HepG2 (cell line): ENCODE results near the gene CTSA. TPM values are rescaled to one million over a fixed set of nuclear protein-coding genes. Genes with fewer than 3 reads are reported as not detected.

Source experiments
- BORCS8-MEF2B ChIP-seq: sonication (generic); formaldehyde crosslinking; IDR thresholded peaks from 2 replicates; pipeline ENCODE4 v1.8.0; 2022; ENCODE audit warnings: mild to moderate bottlenecking, missing genetic modification reagents
- DMAP1 ChIP-seq: IDR thresholded peaks from 2 replicates; pipeline ENCODE4 v1.6.1; 2016
- FOXP1 ChIP-seq, 2 experiments: fragments of 450-650 bp in 1 of 2; IDR thresholded peaks; 2 replicates each; pipeline ENCODE4 v1.6.1; 2017 to 2018; ENCODE audit warnings: antibody characterized with exemption in 1 of 2
- HIVEP1 ChIP-seq: sonication (generic); formaldehyde crosslinking; IDR thresholded peaks from 2 replicates; pipeline ENCODE4 v1.4.0; 2020; ENCODE audit warnings: mild to moderate bottlenecking, missing genetic modification reagents
- HOXA9 ChIP-seq: sonication (generic); formaldehyde crosslinking; IDR thresholded peaks from 2 replicates; pipeline ENCODE4 v1.8.1; 2022; ENCODE audit warnings: missing genetic modification reagents, mild to moderate bottlenecking, moderate library complexity, borderline replicate concordance
- MTA3 ChIP-seq: sonication (generic); formaldehyde crosslinking; IDR thresholded peaks from 2 replicates; pipeline ENCODE4 v1.4.0; 2020; ENCODE audit warnings: missing genetic modification reagents
- PCBP2 ChIP-seq: fragments of 200-400 bp; formaldehyde crosslinking; optimal IDR thresholded peaks from 2 replicates; pipeline ENCODE3; 2018; ENCODE audit warnings: low read length, low read depth; ENCODE audit not compliant: poor library complexity, severe bottlenecking
- RXRA ChIP-seq: sonication (generic); formaldehyde crosslinking; IDR thresholded peaks from 2 replicates; pipeline ENCODE4 v1.5.1; 2020; ENCODE audit warnings: missing genetic modification reagents
- SMC3 ChIP-seq: IDR thresholded peaks from 2 replicates; pipeline ENCODE4 v1.6.1; 2011; ENCODE audit warnings: low read length, improper control_type of control experiment
- SOX13 ChIP-seq, 3 experiments: fragments of 450-650 bp in 1 of 3; sonication (generic) in 1 of 3; formaldehyde crosslinking in 1 of 3; IDR thresholded peaks in 2 of 3; conservative IDR thresholded peaks in 1 of 3; 2 replicates each; pipeline versions ENCODE4 v1.5.0 to v1.6.1; 2016 to 2020; ENCODE audit warnings: antibody characterized with exemption in 1 of 3, mild to moderate bottlenecking in 1 of 3, missing compliant biosample characterization in 1 of 3, missing genetic modification reagents in 1 of 3, moderate library complexity in 1 of 3
- SUZ12 ChIP-seq: fragments of 150-350 bp; IDR thresholded peaks from 2 replicates; pipeline ENCODE4 v1.6.1; 2014; ENCODE audit warnings: low read depth, low read length
- ZNF136 ChIP-seq: sonication (generic); formaldehyde crosslinking; IDR thresholded peaks from 2 replicates; pipeline ENCODE4 v1.8.1; 2022; ENCODE audit warnings: low read depth, mild to moderate bottlenecking, moderate library complexity, missing genetic modification reagents
- ZNF251 ChIP-seq: sonication (generic); formaldehyde crosslinking; IDR thresholded peaks from 2 replicates; pipeline ENCODE4 v1.9.0; 2021; ENCODE audit warnings: mild to moderate bottlenecking, missing genetic modification reagents
- ZNF44 ChIP-seq: sonication (generic); formaldehyde crosslinking; IDR thresholded peaks from 2 replicates; pipeline ENCODE4 v1.5.1; 2020; ENCODE audit warnings: mild to moderate bottlenecking, missing genetic modification reagents
- ZSCAN21 ChIP-seq: sonication (generic); formaldehyde crosslinking; IDR thresholded peaks from 2 replicates; pipeline ENCODE4 v1.8.0; 2022; ENCODE audit warnings: mild to moderate bottlenecking, missing genetic modification reagents, moderate library complexity, borderline replicate concordance
- polyA plus RNA-seq, 8 experiments: library from polyadenylated mRNA; depleted of rRNA in 3 of 8; stranded (reverse) in 7 of 8; unstranded in 1 of 8; fragments of >200 nt; fragmentation: Illumina TruSeq in 4 of 8; extraction: Trizol in 4 of 8; gene quantifications; 2 replicates each; pipeline versions ENCODE4 v1.2.1 to v1.2.3, GENCODE V29; 2011 to 2016; ENCODE audit warnings: low read depth in 4 of 8, missing spikeins in 1 of 8, mixed read lengths in 1 of 8; ENCODE audit not compliant: insufficient read depth in 1 of 8
- total RNA-seq, 5 experiments: library from RNA; depleted of rRNA; stranded (reverse); fragments of >200 nt; fragmentation: Illumina TruSeq; extraction: Trizol; gene quantifications; 2 replicates each; pipeline ENCODE4 v1.2.3, GENCODE V29; 2016; ENCODE audit warnings: low read depth in 1 of 5
- TF ChIP-seq, protein P1 (sequence below): sonication (generic); formaldehyde crosslinking; IDR thresholded peaks from 2 replicates; pipeline ENCODE4 v1.4.0; 2020; ENCODE audit warnings: mild to moderate bottlenecking, missing genetic modification reagents, borderline replicate concordance
- TF ChIP-seq, protein P2 (sequence below): fragments of 450-650 bp; IDR thresholded peaks from 2 replicates; pipeline ENCODE4 v1.6.1; 2016
- TF ChIP-seq, protein P3 (sequence below): sonication (generic); formaldehyde crosslinking; IDR thresholded peaks from 2 replicates; pipeline ENCODE4 v1.5.0; 2020; ENCODE audit warnings: missing genetic modification reagents
- TF ChIP-seq, protein P4 (sequence below): sonication (generic); formaldehyde crosslinking; IDR thresholded peaks from 2 replicates; pipeline ENCODE4 v1.5.1; 2020; ENCODE audit warnings: missing genetic modification reagents, mild to moderate bottlenecking, borderline replicate concordance

Gene CTSA
- total and polyA plus RNA-seq, 2 of the 13 experiments (the other 11 are each of a cell fraction or from before 2014, with no cell fraction given): 202 to 231 TPM

DNA sequence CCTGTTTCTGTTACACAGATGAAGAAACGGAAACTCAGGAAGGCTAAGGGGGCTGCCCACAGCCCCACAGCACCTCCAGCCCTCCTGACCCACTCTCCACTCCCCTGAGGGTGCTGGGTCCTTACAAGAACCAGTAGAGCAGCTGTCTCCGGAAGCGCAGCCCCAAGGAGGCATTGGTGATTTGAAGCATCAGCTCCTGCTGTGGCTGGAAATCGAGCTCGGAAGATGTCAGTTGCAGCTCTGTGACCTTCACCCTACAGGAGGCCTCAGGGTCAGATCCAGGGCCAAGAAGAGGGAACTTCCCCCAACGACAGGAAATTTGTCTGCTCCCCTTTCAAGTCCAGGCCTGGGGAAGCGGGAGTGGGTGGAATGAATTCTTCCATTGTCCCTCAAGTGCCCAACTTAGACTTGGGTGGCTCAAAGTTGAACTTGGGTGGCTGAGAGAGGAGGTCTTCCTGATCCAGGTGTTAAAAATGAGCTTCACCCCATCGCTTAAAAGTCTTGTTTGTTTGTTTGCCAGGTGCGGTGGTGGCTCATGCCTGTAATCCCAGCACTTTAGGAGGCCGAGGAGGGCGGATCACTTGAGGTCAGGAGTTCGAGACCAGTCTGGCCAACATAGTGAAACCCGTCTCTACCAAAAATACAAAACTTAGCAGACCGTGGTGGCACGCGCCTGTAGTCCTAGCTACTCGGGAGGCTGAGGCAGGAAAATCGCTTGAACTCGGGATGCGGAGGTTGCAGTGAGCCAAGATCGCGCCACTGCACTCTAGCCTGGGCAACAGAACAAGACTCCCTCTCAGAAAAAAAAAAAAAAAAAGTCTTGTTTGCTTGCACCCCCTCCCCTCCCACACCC, 18.9 kb downstream of the CTSA start (continued):
- TF ChIP-seq, protein P1, sequence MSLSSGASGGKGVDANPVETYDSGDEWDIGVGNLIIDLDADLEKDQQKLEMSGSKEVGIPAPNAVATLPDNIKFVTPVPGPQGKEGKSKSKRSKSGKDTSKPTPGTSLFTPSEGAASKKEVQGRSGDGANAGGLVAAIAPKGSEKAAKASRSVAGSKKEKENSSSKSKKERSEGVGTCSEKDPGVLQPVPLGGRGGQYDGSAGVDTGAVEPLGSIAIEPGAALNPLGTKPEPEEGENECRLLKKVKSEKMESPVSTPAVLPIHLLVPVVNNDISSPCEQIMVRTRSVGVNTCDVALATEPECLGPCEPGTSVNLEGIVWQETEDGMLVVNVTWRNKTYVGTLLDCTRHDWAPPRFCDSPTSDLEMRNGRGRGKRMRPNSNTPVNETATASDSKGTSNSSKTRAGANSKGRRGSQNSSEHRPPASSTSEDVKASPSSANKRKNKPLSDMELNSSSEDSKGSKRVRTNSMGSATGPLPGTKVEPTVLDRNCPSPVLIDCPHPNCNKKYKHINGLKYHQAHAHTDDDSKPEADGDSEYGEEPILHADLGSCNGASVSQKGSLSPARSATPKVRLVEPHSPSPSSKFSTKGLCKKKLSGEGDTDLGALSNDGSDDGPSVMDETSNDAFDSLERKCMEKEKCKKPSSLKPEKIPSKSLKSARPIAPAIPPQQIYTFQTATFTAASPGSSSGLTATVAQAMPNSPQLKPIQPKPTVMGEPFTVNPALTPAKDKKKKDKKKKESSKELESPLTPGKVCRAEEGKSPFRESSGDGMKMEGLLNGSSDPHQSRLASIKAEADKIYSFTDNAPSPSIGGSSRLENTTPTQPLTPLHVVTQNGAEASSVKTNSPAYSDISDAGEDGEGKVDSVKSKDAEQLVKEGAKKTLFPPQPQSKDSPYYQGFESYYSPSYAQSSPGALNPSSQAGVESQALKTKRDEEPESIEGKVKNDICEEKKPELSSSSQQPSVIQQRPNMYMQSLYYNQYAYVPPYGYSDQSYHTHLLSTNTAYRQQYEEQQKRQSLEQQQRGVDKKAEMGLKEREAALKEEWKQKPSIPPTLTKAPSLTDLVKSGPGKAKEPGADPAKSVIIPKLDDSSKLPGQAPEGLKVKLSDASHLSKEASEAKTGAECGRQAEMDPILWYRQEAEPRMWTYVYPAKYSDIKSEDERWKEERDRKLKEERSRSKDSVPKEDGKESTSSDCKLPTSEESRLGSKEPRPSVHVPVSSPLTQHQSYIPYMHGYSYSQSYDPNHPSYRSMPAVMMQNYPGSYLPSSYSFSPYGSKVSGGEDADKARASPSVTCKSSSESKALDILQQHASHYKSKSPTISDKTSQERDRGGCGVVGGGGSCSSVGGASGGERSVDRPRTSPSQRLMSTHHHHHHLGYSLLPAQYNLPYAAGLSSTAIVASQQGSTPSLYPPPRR (CRISPR knock-in tag): peak; percentile 64
- TF ChIP-seq, protein P2, sequence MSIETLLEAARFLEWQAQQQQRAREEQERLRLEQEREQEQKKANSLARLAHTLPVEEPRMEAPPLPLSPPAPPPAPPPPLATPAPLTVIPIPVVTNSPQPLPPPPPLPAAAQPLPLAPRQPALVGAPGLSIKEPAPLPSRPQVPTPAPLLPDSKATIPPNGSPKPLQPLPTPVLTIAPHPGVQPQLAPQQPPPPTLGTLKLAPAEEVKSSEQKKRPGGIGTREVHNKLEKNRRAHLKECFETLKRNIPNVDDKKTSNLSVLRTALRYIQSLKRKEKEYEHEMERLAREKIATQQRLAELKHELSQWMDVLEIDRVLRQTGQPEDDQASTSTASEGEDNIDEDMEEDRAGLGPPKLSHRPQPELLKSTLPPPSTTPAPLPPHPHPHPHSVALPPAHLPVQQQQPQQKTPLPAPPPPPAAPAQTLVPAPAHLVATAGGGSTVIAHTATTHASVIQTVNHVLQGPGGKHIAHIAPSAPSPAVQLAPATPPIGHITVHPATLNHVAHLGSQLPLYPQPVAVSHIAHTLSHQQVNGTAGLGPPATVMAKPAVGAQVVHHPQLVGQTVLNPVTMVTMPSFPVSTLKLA: no peak
- no peak for TF ChIP-seq MTA3
- no peak for TF ChIP-seq HOXA9
- TF ChIP-seq SMC3: no peak
- TF ChIP-seq ZNF136 (CRISPR knock-in tag): no peak
- TF ChIP-seq SOX13 (IDR thresholded peaks at IDR 0.05): 0 out of 2 replicates have a peak, but pooled peaks have one; percentile 30
- peak in 1 of 2 experiments; percentile 56; a peak in 2 of 4 replicates for TF ChIP-seq SOX13 (CRISPR knock-in tag; conservative IDR thresholded peaks at IDR 0.05 in 1 of 2, IDR thresholded peaks at IDR 0.05 in 1 of 2)
- no peak for TF ChIP-seq ZNF251 (CRISPR knock-in tag)
- TF ChIP-seq, protein P3, sequence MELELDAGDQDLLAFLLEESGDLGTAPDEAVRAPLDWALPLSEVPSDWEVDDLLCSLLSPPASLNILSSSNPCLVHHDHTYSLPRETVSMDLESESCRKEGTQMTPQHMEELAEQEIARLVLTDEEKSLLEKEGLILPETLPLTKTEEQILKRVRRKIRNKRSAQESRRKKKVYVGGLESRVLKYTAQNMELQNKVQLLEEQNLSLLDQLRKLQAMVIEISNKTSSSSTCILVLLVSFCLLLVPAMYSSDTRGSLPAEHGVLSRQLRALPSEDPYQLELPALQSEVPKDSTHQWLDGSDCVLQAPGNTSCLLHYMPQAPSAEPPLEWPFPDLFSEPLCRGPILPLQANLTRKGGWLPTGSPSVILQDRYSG (CRISPR knock-in tag): no peak
- no peak for TF ChIP-seq BORCS8-MEF2B (CRISPR knock-in tag)
- no peak for TF ChIP-seq PCBP2
- TF ChIP-seq, protein P4, sequence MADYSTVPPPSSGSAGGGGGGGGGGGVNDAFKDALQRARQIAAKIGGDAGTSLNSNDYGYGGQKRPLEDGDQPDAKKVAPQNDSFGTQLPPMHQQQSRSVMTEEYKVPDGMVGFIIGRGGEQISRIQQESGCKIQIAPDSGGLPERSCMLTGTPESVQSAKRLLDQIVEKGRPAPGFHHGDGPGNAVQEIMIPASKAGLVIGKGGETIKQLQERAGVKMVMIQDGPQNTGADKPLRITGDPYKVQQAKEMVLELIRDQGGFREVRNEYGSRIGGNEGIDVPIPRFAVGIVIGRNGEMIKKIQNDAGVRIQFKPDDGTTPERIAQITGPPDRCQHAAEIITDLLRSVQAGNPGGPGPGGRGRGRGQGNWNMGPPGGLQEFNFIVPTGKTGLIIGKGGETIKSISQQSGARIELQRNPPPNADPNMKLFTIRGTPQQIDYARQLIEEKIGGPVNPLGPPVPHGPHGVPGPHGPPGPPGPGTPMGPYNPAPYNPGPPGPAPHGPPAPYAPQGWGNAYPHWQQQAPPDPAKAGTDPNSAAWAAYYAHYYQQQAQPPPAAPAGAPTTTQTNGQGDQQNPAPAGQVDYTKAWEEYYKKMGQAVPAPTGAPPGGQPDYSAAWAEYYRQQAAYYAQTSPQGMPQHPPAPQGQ (CRISPR knock-in tag): no peak
- TF ChIP-seq SUZ12: no peak
- 0 out of 2 replicates have a peak, but pooled peaks have one; percentile 45 for TF ChIP-seq ZSCAN21
- TF ChIP-seq HIVEP1 (CRISPR knock-in tag): no peak; the same call in 1 of the 2 replicates
- no peak; the same call in none of the 2 replicates for TF ChIP-seq DMAP1 (CRISPR knock-in tag)
- TF ChIP-seq ZNF44: no peak
- TF ChIP-seq RXRA (CRISPR knock-in tag): peak; percentile 95
- TF ChIP-seq FOXP1 (IDR thresholded peaks at IDR 0.05): no peak
- TF ChIP-seq FOXP1 (CRISPR knock-in tag; IDR thresholded peaks at IDR 0.05): peak; percentile 47; the same call in 1 of the 2 replicates
